Ovary (tissue), 9 donors: ENCODE measurements around the gene FNDC11. TPM values are rescaled to one million over a fixed set of nuclear protein-coding genes. Genes with fewer than 3 reads are reported as not detected.

Experiments used
- DNase-seq, 5 donors: peaks; one replicate each; pipeline ENCODE4 v3.0.0-alpha.2; 2019 to 2020
- H3K27ac ChIP-seq, 2 donors: fragments of 200-600 bp; one replicate each; pipeline versions ENCODE4 v1.5.1 to v1.8.0; 2019 to 2022
- H3K27me3 ChIP-seq: fragments of 200-600 bp; one replicate; pipeline ENCODE4 v1.8.0; 2022
- H3K36me3 ChIP-seq: fragments of 200-600 bp; sonication (generic); one replicate; pipeline ENCODE4 v1.5.1; 2019
- H3K4me1 ChIP-seq: one replicate; pipeline ENCODE4 v1.8.1; 2013; ENCODE audit warnings: mild to moderate bottlenecking, moderate library complexity; ENCODE audit not compliant: insufficient read depth
- H3K4me3 ChIP-seq: fragments of 200-600 bp; sonication (generic); one replicate; pipeline ENCODE4 v1.5.1; 2017
- H3K9me3 ChIP-seq, 2 donors: fragments of 200-600 bp in 1 of 2; sonication (generic) in 1 of 2; one replicate each; pipeline versions ENCODE4 v1.5.1 to v1.8.1; 2013 to 2019; ENCODE audit warnings: mild to moderate bottlenecking in 1 of 2, moderate library complexity in 1 of 2
- CTCF ChIP-seq, 3 donors: fragments of 450-650 bp in 2 of 3; fragments of 200-600 bp in 1 of 3; IDR thresholded peaks; one replicate each; pipeline versions ENCODE4 v1.5.1 to v1.8.0; 2016 to 2022; ENCODE audit warnings: antibody characterized with exemption in 3 of 3, mild to moderate bottlenecking in 1 of 3
- EP300 ChIP-seq: sonication (generic); formaldehyde crosslinking; IDR thresholded peaks from one replicate; pipeline ENCODE4 v1.6.1; 2017; ENCODE audit warnings: antibody characterized with exemption
- POLR2A ChIP-seq: fragments of 450-650 bp; IDR thresholded peaks from one replicate; pipeline ENCODE4 v1.6.1; 2017; ENCODE audit warnings: antibody characterized with exemption, mild to moderate bottlenecking, moderate library complexity
- WGBS, 3 donors: extraction: QIAGEN DNeasy Blood & Tissue Kit in 1 of 3; methylation state at CpG; one replicate each; pipeline versions ENCODE4 v1.1.5 to v1.1.7; 2013 to 2017; 5-methylcytosine and 5-hydroxymethylcytosine counted together
- intact Hi-C, 4 donors: fragments of 100-400 bp; cut with DNase I; formaldehyde crosslinking; loops; one replicate each; pipeline versions ENCODE4 v1.11.0 to v1.15.1; 2022 to 2023
- polyA plus RNA-seq, 2 donors: library from polyadenylated mRNA; stranded (reverse); fragments of 200-250 nt in 1 of 2; fragments of 350-450 nt in 1 of 2; fragmentation: Illumina TruSeq in 1 of 2; extraction: RNeasy Lipid Tissue Mini Kit (QIAGEN cat#74804) in 1 of 2; gene quantifications; one replicate each; pipeline ENCODE4 v1.2.3, GENCODE V29; 2013 to 2014
- total RNA-seq, 7 donors: library from RNA; depleted of rRNA in 2 of 7; stranded (reverse); fragments of >200 nt in 2 of 7; fragmentation: NEBNext Ultra II Directional in 3 of 7; extraction: Animal tissue kit (Norgen Biotek cat#: 25700) in 3 of 7; gene quantifications; one replicate each; pipeline versions ENCODE4 v1.1.0 to v1.2.4, GENCODE V29; 2016 to 2023
- donor health status: DM: no; HTN: no; CAD: no; lungs with moderate emphysema.
- donor health status: DM: no; HTN: no; CAD: no.
- donor health status: Bipolar disorder and iron deficiency.
- donor health status: DM: yes; HTN: yes; CAD: no.
- donor health status: DM: no; HTN: no; CAD: no.
- donor health status: DM: yes; HTN: yes; CAD: no.

Gene FNDC11
- total and polyA plus RNA-seq, 9 donors: 0.10 to 5.5 (median 0.35) TPM; not detected in 2

GRCh38 chr20:63566395-63567135, 12.6 kb downstream of the FNDC11 start:
- Histone ChIP-seq H3K27ac (no peak overlapping the region), H3K36me3 (no peaks in the 10 kb centered on the region), H3K4me1 (no peaks in the 10 kb centered on the region), H3K27me3 (no peaks in the 10 kb centered on the region), H3K9me3 (no peaks in the 10 kb centered on the region), H3K4me3 (no peak overlapping the region)
- no peak for TF ChIP-seq EP300
- TF ChIP-seq POLR2A: no peak
- no peak for TF ChIP-seq CTCF (IDR thresholded peaks at IDR 0.05)
- DNase-seq: no peak
- WGBS, 3 donors: 88 to 89% (median 88%) methylated on average over 44 to 46 of the region's 46 CpGs
- intact Hi-C loops: no loop called here

GRCh38 chr20:63567136-63567385, 13.1 kb downstream of the FNDC11 start:
- H3K27me3 ChIP-seq: no peaks in the 10 kb centered on the region
- intact Hi-C loops: no loop called here
- 94 to 97% (median 95%) methylated on average over 22 of the region's 22 CpGs for WGBS, 3 donors
- no peak overlapping the region for H3K4me3 ChIP-seq
- H3K9me3 ChIP-seq: no peaks in the 10 kb centered on the region
- no peaks in the 10 kb centered on the region for H3K4me1 ChIP-seq
- no peak for DNase-seq
- TF ChIP-seq EP300 (no peak), CTCF (IDR thresholded peaks at IDR 0.05) (no peak), POLR2A (no peak)
- H3K36me3 ChIP-seq: no peaks in the 10 kb centered on the region
- H3K27ac ChIP-seq: no peak overlapping the region

GRCh38 chr20:63567386-63568169, 13.6 kb downstream of the FNDC11 start:
- no peak for TF ChIP-seq EP300
- TF ChIP-seq POLR2A: no peak
- no peak for TF ChIP-seq CTCF (IDR thresholded peaks at IDR 0.05)
- WGBS, 3 donors: 82 to 89% (median 82%) methylated on average over 31 to 37 of the region's 37 CpGs
- H3K36me3 ChIP-seq: no peaks in the 10 kb centered on the region
- H3K27ac ChIP-seq: no peak overlapping the region
- H3K9me3 ChIP-seq: no peaks in the 10 kb centered on the region
- intact Hi-C loops: no loop called here
- no peak overlapping the region for H3K4me3 ChIP-seq
- no peaks in the 10 kb centered on the region for H3K27me3 ChIP-seq
- no peaks in the 10 kb centered on the region for H3K4me1 ChIP-seq
- DNase-seq: no peak

- H3K4me1 ChIP-seq: peaks cover 5% of the 10 kb centered on the region
- no peak for DNase-seq
- no peaks in the 10 kb centered on the region for H3K36me3 ChIP-seq
- H3K27me3 ChIP-seq: no peaks in the 10 kb centered on the region
- H3K27ac ChIP-seq: no peak overlapping the region
- TF ChIP-seq CTCF (IDR thresholded peaks at IDR 0.05): no peak
- no peak for TF ChIP-seq POLR2A
- no peak for TF ChIP-seq EP300
- no peak overlapping the region for H3K4me3 ChIP-seq
- no peaks in the 10 kb centered on the region for H3K9me3 ChIP-seq
- 89 to 90% (median 89%) methylated on average over 34 to 43 of the region's 43 CpGs for WGBS, 3 donors
- intact Hi-C loops: no loop called here
Observed at GRCh38 chr20:63568170-63568981, 14.4 kb downstream of the FNDC11 start.
